Stimulated activated CD8-positive, alpha-beta memory T cell treated with anti-CD3 and anti-CD28 coated beads, Interleukin-12 subunit alpha, Interleukin-12 subunit beta, amount 100 ng/mL, for 1 hour (primary cell): ENCODE measurements around the gene HS3ST5.

Experiments used
- DNase-seq: peaks from one replicate; pipeline ENCODE4 v3.0.0-alpha.2; 2020; ENCODE audit warnings: low read depth

HS3ST5 gene, protein sequence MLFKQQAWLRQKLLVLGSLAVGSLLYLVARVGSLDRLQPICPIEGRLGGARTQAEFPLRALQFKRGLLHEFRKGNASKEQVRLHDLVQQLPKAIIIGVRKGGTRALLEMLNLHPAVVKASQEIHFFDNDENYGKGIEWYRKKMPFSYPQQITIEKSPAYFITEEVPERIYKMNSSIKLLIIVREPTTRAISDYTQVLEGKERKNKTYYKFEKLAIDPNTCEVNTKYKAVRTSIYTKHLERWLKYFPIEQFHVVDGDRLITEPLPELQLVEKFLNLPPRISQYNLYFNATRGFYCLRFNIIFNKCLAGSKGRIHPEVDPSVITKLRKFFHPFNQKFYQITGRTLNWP

GRCh38 chr6:114342826-114343781 lies at the start of gene HS3ST5:
HS3ST5 (minus strand) TSS chr6:114343023; CDS start chr6:114062845, 280,178 bp downstream.
- DNase-seq: no peak

- no peak for DNase-seq
These were observed 47.4 kb upstream of the HS3ST5 start for GRCh38 chr6:114390176-114390575.

DNA sequence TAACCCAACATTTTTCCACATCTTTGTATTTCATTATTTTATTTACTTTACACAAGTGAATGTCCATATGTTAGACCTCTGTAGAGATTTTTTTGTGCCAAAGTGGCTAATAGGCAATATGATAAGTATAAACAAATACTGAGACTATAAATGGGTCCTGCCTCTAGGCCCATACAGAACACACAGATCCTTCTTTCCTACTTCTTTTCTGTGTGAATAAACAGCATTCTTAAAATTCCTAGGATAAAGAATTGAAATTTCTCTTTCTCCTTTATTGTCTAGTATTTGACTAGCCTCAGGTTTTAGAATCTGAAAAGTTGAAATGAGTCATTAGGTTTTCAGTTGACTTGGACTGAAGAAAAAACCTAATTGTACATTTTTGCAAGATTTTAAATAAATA lies 46.3 kb upstream of the HS3ST5 start:
- no peak for DNase-seq

GRCh38 chr6:114382406-114382805 lies 39.6 kb upstream of the HS3ST5 start:
- no peak for DNase-seq

- no peak for DNase-seq
These were observed 35.1 kb upstream of the HS3ST5 start for GRCh38 chr6:114377881-114378280.

GRCh38 chr6:114376611-114377175 lies 33.9 kb upstream of the HS3ST5 start:
- DNase-seq: no peak

DNA sequence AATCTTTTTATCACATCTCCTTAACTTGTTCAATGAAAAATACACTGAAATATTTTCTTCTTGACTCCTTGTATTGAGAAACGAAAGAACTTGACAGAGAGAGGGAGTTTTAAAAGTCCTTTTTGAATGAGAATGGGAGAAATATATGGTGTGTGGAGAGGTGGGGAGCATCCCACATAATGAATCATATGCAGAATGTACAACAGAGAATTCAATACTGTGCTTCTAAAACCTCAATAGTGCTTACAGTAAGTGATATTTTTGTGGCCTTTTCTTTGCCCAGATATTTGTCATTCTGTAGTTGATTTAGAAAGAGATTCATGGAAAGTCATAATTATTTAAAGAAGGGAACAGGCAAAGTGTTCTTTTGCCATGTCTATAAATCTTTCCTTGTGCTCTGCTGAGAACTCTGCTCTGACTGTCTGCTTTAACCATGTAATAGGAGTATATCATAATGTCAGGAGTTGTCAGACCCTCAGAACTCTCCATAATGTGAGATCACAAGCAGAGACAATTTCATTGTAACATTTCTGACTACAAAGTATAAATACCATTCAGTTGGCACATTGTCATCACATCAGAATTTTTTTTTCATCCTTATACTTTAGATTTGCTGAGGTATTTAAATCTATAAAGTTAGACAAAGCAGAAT lies 32.8 kb upstream of the HS3ST5 start:
- no peak for DNase-seq

- DNase-seq: no peak
These were observed 24.6 kb upstream of the HS3ST5 start for GRCh38 chr6:114367315-114367961.

DNA sequence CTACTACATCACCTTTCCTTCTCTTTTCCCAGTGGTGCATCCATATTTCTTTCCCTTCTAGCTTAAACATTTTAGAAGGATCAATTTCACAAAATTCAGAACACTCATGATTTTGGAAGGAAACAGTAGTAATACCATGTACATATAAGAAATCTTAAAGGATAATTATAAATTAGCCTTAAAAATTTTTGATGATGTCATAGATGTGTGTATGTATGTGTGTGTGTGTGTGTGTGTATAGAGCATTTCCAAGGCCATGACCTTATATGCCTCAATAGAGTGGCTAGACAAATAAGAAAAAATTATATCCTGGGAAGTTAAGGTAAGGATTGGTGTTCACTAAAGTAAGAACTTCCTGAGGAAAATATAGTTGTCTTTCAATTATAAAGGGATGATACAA lies 24.1 kb upstream of the HS3ST5 start:
- no peak for DNase-seq

GRCh38 chr6:114364301-114364700 lies 21.5 kb upstream of the HS3ST5 start:
- DNase-seq: no peak

DNA sequence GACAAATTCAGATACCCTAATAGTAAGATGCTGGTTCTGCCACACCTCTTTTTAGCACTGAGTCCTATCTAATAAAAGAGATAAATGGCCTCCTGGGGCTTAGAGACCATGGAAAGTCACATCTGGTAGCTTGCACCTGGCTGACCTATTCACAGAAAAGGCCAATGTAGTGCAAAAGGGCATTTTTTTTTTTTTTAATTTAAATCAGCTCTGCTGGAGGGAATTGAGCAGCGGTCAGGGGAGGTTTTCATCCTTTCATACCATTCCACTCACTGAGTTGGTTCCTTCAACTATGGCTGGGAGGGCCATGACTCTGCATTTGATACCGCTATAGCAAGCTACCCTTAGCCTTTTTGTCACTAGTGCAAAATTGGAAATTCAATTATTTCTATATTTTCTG lies 20.1 kb upstream of the HS3ST5 start:
- no peak for DNase-seq

DNA sequence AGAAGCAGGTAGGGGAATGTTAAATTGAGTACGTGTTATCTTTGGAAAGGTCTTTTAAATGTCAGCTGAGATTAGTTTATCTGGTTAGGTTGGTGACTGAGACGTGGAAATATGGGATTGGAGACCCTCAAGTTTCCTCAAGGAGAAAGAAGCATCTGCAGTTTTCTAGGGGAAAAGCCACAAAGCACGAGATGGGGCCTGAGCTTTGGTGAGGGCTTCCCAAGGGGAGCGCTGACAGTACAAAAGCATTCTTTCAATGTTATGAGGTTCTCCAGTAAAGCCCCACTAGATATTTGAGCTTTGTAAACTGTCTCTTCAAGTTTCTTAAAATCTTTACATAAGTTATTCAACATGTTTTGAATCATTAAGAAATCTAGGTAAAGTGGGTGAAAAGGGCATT lies 19.6 kb upstream of the HS3ST5 start:
- no peak for DNase-seq

GRCh38 chr6:114361036-114361435 lies 18.2 kb upstream of the HS3ST5 start:
- no peak for DNase-seq

GRCh38 chr6:114355300-114355699 lies 12.5 kb upstream of the HS3ST5 start:
- DNase-seq: no peak

GRCh38 chr6:114354482-114354881 lies 11.7 kb upstream of the HS3ST5 start:
- no peak for DNase-seq

GRCh38 chr6:114346451-114346850 lies 3.6 kb upstream of the HS3ST5 start:
- DNase-seq: no peak

DNA sequence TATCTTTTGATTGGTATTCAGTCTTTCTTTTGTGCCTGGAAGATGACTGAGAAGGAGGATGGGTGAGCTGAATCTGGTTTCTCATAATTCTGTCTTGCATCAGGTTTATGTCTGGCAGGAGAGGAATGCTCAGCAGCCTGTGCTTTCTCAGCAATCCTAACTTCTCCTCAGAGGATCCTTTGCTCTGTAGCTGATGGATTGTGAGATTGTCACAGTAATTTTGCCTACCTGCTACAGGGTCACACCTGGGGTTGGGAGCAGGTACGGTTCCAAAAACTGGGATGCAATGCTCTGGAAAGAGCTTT lies 2.1 kb upstream of the HS3ST5 start:
- no peak for DNase-seq

DNA sequence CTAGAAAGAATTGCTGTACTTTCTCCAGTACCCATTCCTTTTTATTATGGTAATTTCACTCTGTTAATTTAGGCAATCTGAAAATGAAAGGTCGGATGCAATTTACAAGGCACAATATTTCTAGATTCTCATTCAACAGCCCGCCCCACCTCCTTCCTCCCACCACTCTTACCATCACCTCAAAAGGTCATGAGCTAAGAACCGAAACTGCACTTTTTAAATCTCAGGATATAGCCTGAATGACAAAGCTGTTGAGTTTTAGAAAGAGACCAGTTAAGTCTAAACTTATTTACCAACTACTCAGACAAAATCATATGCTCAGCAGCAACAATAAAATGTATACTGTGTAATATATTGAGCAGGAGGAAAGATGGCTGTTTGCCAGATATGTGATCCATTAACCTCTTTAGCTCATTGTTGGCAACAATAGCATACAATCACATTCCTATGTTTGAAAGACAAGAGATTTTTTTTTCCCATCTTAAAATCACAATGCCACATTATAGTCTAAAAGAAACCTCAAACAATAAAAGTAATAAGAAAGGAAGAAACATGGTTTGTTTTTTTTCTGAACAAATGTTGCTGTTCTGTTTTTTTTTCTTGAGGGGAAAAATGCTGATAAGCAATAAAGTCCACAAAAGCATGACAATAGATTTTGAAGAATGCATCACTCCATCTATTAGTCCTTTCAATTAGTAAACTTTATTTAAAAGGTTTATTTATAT lies 1.6 kb upstream of the HS3ST5 start:
- DNase-seq: no peak

DNA sequence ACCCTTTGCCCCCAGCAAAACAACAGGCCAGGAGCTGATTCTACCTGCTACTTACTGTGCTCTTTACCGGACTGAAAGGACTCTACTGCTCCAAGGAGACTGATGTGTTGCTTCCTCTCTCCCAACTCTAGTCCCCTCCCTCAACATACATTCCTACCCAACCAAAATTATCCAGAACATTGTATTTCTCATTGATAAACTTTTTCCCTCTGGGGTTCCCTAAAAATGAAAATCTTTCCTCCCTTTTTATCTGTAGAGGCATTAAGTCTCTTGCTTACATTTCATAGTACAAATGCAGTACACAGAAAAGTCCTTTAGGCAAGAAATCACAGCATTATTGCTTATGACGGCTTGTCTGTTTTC lies 940 bp upstream of the HS3ST5 start:
- no peak for DNase-seq

DNA sequence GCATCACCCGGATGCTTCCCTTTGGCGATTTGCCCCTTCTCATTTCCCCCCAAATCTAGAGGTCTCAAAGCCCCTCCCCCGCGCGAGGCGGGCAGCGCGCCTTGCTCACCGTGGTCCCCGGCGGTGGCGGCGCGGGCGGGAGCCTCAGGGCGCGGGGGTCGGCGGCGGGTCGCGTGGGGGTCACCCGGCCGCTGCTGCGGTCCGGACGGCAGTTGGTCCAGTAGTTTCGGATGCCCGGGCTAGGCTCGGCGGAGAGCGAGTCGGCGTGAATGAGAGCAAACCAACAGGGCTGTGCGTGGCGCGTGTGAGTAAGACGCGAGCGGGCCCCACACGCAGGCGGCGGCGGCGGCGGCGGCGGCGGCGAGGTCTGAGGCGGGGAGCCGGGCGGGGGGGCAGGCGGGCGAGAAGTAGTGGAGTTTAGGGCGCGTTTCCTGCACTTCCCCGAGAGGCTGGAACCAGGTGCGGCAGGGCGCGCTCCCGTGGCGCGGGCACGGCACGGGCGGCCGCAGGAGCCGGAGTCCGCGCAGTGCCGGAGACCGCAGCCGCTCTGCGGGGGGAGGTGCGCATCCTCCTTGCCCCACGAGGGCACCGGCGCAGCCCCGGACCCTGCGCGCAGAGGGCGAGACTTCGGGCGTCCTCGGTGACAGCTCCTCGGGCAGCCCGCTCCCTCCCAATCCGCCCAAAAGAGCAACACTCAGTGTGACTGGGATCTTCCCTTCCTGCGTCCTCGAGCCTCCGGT lies 567 bp downstream of the HS3ST5 start:
- DNase-seq: no peak

- no peak for DNase-seq
These were observed 3.1 kb downstream of the HS3ST5 start for GRCh38 chr6:114339706-114340105.
